Adrenal gland (tissue), 12 donors: ENCODE results near the gene FOCAD. TPM values are rescaled to one million over a fixed set of nuclear protein-coding genes. Genes with fewer than 3 reads are reported as not detected.

Experiments used
- DNase-seq, 7 donors: peaks; one replicate each; pipeline ENCODE4 v3.0.0-alpha.2; 2019 to 2020
- H3K27ac ChIP-seq, 5 donors: fragments of 200-600 bp; sonication (generic) in 4 of 5; 1 replicate in 3 of 5; 2 replicates in 2 of 5; pipeline versions ENCODE4 v1.5.1 to v1.8.0; 2016 to 2020; ENCODE audit warnings: mild to moderate bottlenecking in 1 of 5
- H3K27me3 ChIP-seq: fragments of 200-600 bp; 2 replicates; pipeline ENCODE4 v1.8.0; 2021
- H3K36me3 ChIP-seq, 2 donors: fragments of 200-600 bp; replicated peaks in 1 of 2; 1 replicate in 1 of 2; 2 replicates in 1 of 2; pipeline versions ENCODE4 v1.5.1 to v1.8.0; 2018 to 2022
- H3K4me1 ChIP-seq, 2 donors: fragments of 200-600 bp; replicated peaks in 1 of 2; 1 replicate in 1 of 2; 2 replicates in 1 of 2; pipeline versions ENCODE4 v1.5.1 to v1.8.0; 2018 to 2021
- H3K4me3 ChIP-seq, 4 donors: fragments of 200-600 bp; sonication (generic) in 3 of 4; one replicate each; pipeline ENCODE4 v1.5.1; 2016 to 2018
- H3K9me3 ChIP-seq, 3 donors: fragments of 200-600 bp; sonication (generic) in 1 of 3; replicated peaks in 1 of 3; 1 replicate in 2 of 3; 2 replicates in 1 of 3; pipeline versions ENCODE4 v1.5.1 to v1.8.0; 2016 to 2021
- CTCF ChIP-seq, 6 experiments: fragments of 450-650 bp in 4 of 6; fragments of 200-600 bp in 2 of 6; sonication (generic) in 1 of 6; IDR thresholded peaks; 1 replicate in 5 of 6; 2 replicates in 1 of 6; pipeline versions ENCODE4 v1.5.1 to v1.8.0; 2016 to 2021; ENCODE audit warnings: antibody characterized with exemption in 6 of 6, mild to moderate bottlenecking in 2 of 6, moderate library complexity in 1 of 6
- POLR2A ChIP-seq, 2 donors: fragments of 450-650 bp; IDR thresholded peaks; one replicate each; pipeline ENCODE4 v1.6.1; 2017; ENCODE audit warnings: antibody characterized with exemption in 2 of 2, mild to moderate bottlenecking in 2 of 2, moderate library complexity in 1 of 2
- WGBS, 4 donors: extraction: QIAGEN DNeasy Blood & Tissue Kit in 2 of 4; methylation state at CpG; one replicate each; pipeline versions ENCODE4 v1.1.5 to v1.1.7; 2013 to 2017; 5-methylcytosine and 5-hydroxymethylcytosine counted together
- intact Hi-C, 2 donors: fragments of 100-400 bp; cut with DNase I; formaldehyde crosslinking; loops; one replicate each; pipeline versions ENCODE4 v1.14.1 to v1.15.0; 2022 to 2023
- polyA plus RNA-seq, 3 donors: library from polyadenylated mRNA; stranded (reverse); fragments of 200-250 nt in 2 of 3; fragments of 350-450 nt in 1 of 3; fragmentation: Illumina TruSeq in 1 of 3; extraction: RNeasy Lipid Tissue Mini Kit (QIAGEN cat#74804) in 1 of 3; gene quantifications; one replicate each; pipeline ENCODE4 v1.2.3, GENCODE V29; 2013 to 2014
- total RNA-seq, 9 donors: library from RNA; depleted of rRNA in 4 of 9; stranded (reverse); fragments of >200 nt in 4 of 9; fragments of 120-200 nt in 1 of 9; fragmentation: NEBNext Ultra II Directional in 1 of 9; extraction: Animal tissue kit (Norgen Biotek cat#: 25700) in 1 of 9; gene quantifications; one replicate each; pipeline versions ENCODE4 v1.1.0 to v1.2.4, GENCODE V29; 2013 to 2023
- donor health status: healthy with polysubstance abuse.
- donor health status: Bipolar disorder and iron deficiency.
- donor health status: DM: yes; HTN: yes; CAD: no.
- donor health status: DM: no; HTN: no; CAD: no.
- donor health status: DM: no; HTN: no; CAD: no.
- donor health status: DM: yes; HTN: yes; CAD: no.

The FOCAD gene
- total and polyA plus RNA-seq, 12 donors = 20.5 to 134 (median 59.7) TPM

- no peak for DNase-seq
- Histone ChIP-seq H3K27me3 (no peaks in the 10 kb centered on the region), H3K4me3 (no peak overlapping the region), H3K4me1 (no peaks in the 10 kb centered on the region), H3K36me3 (no peaks in the 10 kb centered on the region), H3K9me3 (no peaks in the 10 kb centered on the region), H3K27ac (no peak overlapping the region)
- 65 to 82% (median 74%) methylated on average over 2 of the region's 2 CpGs for WGBS, 4 donors
- intact Hi-C loops = no loop called here
- TF ChIP-seq CTCF (IDR thresholded peaks at IDR 0.05) = no peak
- TF ChIP-seq POLR2A (IDR thresholded peaks at IDR 0.05) = no peak
Measured at GRCh38 chr9:21016701-21017491, 332.8 kb downstream of the FOCAD start.

- intact Hi-C loops = no loop called here
- H3K4me1 ChIP-seq = no peaks in the 10 kb centered on the region
Measured at GRCh38 chr9:21018177-21018576, 334.1 kb downstream of the FOCAD start.

GRCh38 chr9:21023861-21024260, 339.8 kb downstream of the FOCAD start:
- Histone ChIP-seq H3K27ac (no peak overlapping the region), H3K36me3 (no peaks in the 10 kb centered on the region), H3K9me3 (no peaks in the 10 kb centered on the region), H3K4me1 (no peaks in the 10 kb centered on the region), H3K4me3 (no peak overlapping the region), H3K27me3 (no peaks in the 10 kb centered on the region)
- DNase-seq = no peak
- WGBS, 4 donors = 73 to 85% (median 82%) methylated on average over 2 of the region's 2 CpGs
- intact Hi-C loops = no loop called here
- TF ChIP-seq CTCF (IDR thresholded peaks at IDR 0.05) = no peak
- no peak for TF ChIP-seq POLR2A (IDR thresholded peaks at IDR 0.05)

More at GRCh38 chr9:21018177-21018576, 334.1 kb downstream of the FOCAD start:
- Histone ChIP-seq H3K9me3 (no peaks in the 10 kb centered on the region), H3K27me3 (no peaks in the 10 kb centered on the region), H3K4me3 (no peak overlapping the region), H3K27ac (no peak overlapping the region), H3K36me3 (no peaks in the 10 kb centered on the region)
- 87 to 98% (median 89%) methylated on average over 2 of the region's 2 CpGs for WGBS, 4 donors
- no peak for DNase-seq
- TF ChIP-seq POLR2A (IDR thresholded peaks at IDR 0.05) = no peak

GRCh38 chr9:21027295-21027694, 343.2 kb downstream of the FOCAD start:
- no peak for DNase-seq
- 74 to 79% (median 79%) methylated on average over 4 of the region's 4 CpGs for WGBS, 4 donors
- TF ChIP-seq CTCF (IDR thresholded peaks at IDR 0.05) = no peak
- intact Hi-C loops = no loop called here
- no peaks in the 10 kb centered on the region for H3K27me3 ChIP-seq
- H3K36me3 ChIP-seq = no peaks in the 10 kb centered on the region
- peaks cover 9 to 14% of the 10 kb centered on the region in 2 donors for H3K4me1 ChIP-seq
- no peak overlapping the region for H3K4me3 ChIP-seq
- no peak overlapping the region for H3K27ac ChIP-seq
- no peaks in the 10 kb centered on the region for H3K9me3 ChIP-seq

- no peak overlapping the region for H3K4me3 ChIP-seq
- intact Hi-C loops = no loop called here
- H3K4me1 ChIP-seq = peaks cover 9 to 14% of the 10 kb centered on the region in 2 donors
- H3K27ac ChIP-seq = no peak overlapping the region
- TF ChIP-seq POLR2A (IDR thresholded peaks at IDR 0.05) (no peak), CTCF (IDR thresholded peaks at IDR 0.05) (no peak)
- H3K27me3 ChIP-seq = no peaks in the 10 kb centered on the region
- no peaks in the 10 kb centered on the region for H3K9me3 ChIP-seq
- H3K36me3 ChIP-seq = no peaks in the 10 kb centered on the region
- DNase-seq = no peak
- WGBS, 4 donors = 48 to 58% (median 51%) methylated on average over 3 of the region's 3 CpGs
Measured at GRCh38 chr9:21028466-21028865, 344.4 kb downstream of the FOCAD start.
